ENCODE data around the gene VAMP1.

Gene VAMP1

GRCh38 chr12:6493497-6494257 lies 23.2 kb upstream of the VAMP1 start, which contains the start of gene NCAPD2 (continued):
- TF ChIP-seq KLF16 (tag by site-specific recombination; IDR thresholded peaks at IDR 0.05) (peak; percentile 15), ZNF626 (tag by site-specific recombination; IDR thresholded peaks at IDR 0.05) (no peak), ZNF37A (tag by site-specific recombination; IDR thresholded peaks at IDR 0.05) (no peak), ZNF544 (tag by site-specific recombination; IDR thresholded peaks at IDR 0.05) (no peak), ZNF157 (tag by site-specific recombination; IDR thresholded peaks at IDR 0.05) (no peak), ZNF580 (tag by site-specific recombination; IDR thresholded peaks at IDR 0.05) (peak; percentile 45; the same call in 1 of the 2 replicates), ZNF558 (tag by site-specific recombination; IDR thresholded peaks at IDR 0.05) (no peak), ZNF571 (tag by site-specific recombination; IDR thresholded peaks at IDR 0.05) (no peak), ZXDB (tag by site-specific recombination; IDR thresholded peaks at IDR 0.05) (0 out of 2 replicates have a peak, but pooled peaks have one; percentile 11), ZNF76 (tag by site-specific recombination; IDR thresholded peaks at IDR 0.05; ENCODE audit: borderline replicate concordance, low read depth) (no peak; the same call in 1 of the 2 replicates), SP2 (tag by site-specific recombination; IDR thresholded peaks at IDR 0.05) (peak; percentile 83), OVOL3 (tag by site-specific recombination; IDR thresholded peaks at IDR 0.05) (peak; percentile 30; the same call in 1 of the 2 replicates), ZNF398 (tag by site-specific recombination; IDR thresholded peaks at IDR 0.05) (peak; percentile 35; the same call in 1 of the 2 replicates), INSM2 (tag by site-specific recombination; IDR thresholded peaks at IDR 0.05) (no peak), ZFHX2 (tag by site-specific recombination; conservative IDR thresholded peaks at IDR 0.05) (peak; percentile 89), PRDM1 (tag by site-specific recombination; IDR thresholded peaks at IDR 0.05) (peak; percentile 91), HIC1 (tag by site-specific recombination; IDR thresholded peaks at IDR 0.05) (0 out of 2 replicates have a peak, but pooled peaks have one; percentile 31), ZNF701 (tag by site-specific recombination; IDR thresholded peaks at IDR 0.05) (no peak), ZBTB7A (tag by site-specific recombination; IDR thresholded peaks at IDR 0.05; ENCODE audit: low read depth) (0 out of 2 replicates have a peak, but pooled peaks have one; percentile 36), GFI1B (tag by site-specific recombination; IDR thresholded peaks at IDR 0.05) (peak; percentile 73; the same call in 1 of the 2 replicates)
- TF ChIP-seq, protein P1, sequence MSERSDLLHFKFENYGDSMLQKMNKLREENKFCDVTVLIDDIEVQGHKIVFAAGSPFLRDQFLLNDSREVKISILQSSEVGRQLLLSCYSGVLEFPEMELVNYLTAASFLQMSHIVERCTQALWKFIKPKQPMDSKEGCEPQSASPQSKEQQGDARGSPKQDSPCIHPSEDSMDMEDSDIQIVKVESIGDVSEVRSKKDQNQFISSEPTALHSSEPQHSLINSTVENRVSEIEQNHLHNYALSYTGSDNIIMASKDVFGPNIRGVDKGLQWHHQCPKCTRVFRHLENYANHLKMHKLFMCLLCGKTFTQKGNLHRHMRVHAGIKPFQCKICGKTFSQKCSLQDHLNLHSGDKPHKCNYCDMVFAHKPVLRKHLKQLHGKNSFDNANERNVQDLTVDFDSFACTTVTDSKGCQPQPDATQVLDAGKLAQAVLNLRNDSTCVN (tag by site-specific recombination; optimal IDR thresholded peaks at IDR 0.05): peak; percentile 33
- TF ChIP-seq, protein P2, sequence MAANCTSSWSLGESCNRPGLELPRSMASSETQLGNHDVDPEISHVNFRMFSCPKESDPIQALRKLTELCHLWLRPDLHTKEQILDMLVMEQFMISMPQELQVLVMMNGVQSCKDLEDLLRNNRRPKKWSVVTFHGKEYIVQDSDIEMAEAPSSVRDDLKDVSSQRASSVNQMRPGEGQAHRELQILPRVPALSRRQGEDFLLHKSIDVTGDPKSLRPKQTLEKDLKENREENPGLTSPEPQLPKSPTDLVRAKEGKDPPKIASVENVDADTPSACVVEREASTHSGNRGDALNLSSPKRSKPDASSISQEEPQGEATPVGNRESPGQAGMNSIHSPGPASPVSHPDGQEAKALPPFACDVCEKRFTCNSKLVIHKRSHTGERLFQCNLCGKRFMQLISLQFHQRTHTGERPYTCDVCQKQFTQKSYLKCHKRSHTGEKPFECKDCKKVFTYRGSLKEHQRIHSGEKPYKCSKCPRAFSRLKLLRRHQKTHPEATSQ (tag by site-specific recombination; IDR thresholded peaks at IDR 0.05): no peak
- TF ChIP-seq, protein P3, sequence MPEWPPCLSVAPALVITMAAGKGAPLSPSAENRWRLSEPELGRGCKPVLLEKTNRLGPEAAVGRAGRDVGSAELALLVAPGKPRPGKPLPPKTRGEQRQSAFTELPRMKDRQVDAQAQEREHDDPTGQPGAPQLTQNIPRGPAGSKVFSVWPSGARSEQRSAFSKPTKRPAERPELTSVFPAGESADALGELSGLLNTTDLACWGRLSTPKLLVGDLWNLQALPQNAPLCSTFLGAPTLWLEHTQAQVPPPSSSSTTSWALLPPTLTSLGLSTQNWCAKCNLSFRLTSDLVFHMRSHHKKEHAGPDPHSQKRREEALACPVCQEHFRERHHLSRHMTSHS (tag by site-specific recombination; IDR thresholded peaks at IDR 0.05): no peak
- TF ChIP-seq, protein P4, sequence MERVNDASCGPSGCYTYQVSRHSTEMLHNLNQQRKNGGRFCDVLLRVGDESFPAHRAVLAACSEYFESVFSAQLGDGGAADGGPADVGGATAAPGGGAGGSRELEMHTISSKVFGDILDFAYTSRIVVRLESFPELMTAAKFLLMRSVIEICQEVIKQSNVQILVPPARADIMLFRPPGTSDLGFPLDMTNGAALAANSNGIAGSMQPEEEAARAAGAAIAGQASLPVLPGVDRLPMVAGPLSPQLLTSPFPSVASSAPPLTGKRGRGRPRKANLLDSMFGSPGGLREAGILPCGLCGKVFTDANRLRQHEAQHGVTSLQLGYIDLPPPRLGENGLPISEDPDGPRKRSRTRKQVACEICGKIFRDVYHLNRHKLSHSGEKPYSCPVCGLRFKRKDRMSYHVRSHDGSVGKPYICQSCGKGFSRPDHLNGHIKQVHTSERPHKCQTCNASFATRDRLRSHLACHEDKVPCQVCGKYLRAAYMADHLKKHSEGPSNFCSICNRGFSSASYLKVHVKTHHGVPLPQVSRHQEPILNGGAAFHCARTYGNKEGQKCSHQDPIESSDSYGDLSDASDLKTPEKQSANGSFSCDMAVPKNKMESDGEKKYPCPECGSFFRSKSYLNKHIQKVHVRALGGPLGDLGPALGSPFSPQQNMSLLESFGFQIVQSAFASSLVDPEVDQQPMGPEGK (tag by site-specific recombination; IDR thresholded peaks at IDR 0.05): peak; percentile 99
- TF ChIP-seq, protein P5, sequence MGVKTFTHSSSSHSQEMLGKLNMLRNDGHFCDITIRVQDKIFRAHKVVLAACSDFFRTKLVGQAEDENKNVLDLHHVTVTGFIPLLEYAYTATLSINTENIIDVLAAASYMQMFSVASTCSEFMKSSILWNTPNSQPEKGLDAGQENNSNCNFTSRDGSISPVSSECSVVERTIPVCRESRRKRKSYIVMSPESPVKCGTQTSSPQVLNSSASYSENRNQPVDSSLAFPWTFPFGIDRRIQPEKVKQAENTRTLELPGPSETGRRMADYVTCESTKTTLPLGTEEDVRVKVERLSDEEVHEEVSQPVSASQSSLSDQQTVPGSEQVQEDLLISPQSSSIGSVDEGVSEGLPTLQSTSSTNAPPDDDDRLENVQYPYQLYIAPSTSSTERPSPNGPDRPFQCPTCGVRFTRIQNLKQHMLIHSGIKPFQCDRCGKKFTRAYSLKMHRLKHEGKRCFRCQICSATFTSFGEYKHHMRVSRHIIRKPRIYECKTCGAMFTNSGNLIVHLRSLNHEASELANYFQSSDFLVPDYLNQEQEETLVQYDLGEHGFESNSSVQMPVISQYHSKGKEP (tag by site-specific recombination; IDR thresholded peaks at IDR 0.05): no peak
